B cell (primary cell): ENCODE measurements around the gene LCN1. TPM values are rescaled to one million over a fixed set of nuclear protein-coding genes. Genes with fewer than 3 reads are reported as not detected.
A peak's percentile ranks its signal among the peaks of the same experiment; 100 is the strongest.

Source experiments
- ATAC-seq: fragments of 200-7000 bp; cut with Tn5 transposase; one replicate; pipeline ENCODE4 v1.10.0; 2021; ENCODE audit warnings: low read depth, mild to moderate bottlenecking, moderate number of reproducible peaks, moderate library complexity
- CTCF ChIA-PET: fragments of 350-600 bp; sonication (Branson Sonifier 250); formaldehyde crosslinking; loops from one replicate; lab custom pipeline; 2021; ENCODE audit warnings: antibody characterized with exemption, inconsistent platforms; lab: Charles Lee
- POLR2A ChIA-PET: fragments of 350-600 bp; sonication (Branson Sonifier 250); formaldehyde crosslinking; loops from one replicate; lab custom pipeline; 2021; ENCODE audit warnings: antibody characterized with exemption; lab: Charles Lee
- DNase-seq: peaks from one replicate; pipeline ENCODE4 v3.0.0; 2013
- H2AFZ ChIP-seq: 2 replicates; pipeline ENCODE4 v1.6.1; 2012; ENCODE audit warnings: mild to moderate bottlenecking, low read depth, low read length; ENCODE audit not compliant: insufficient read depth, poor library complexity, severe bottlenecking
- H3K27ac ChIP-seq, 2 donors: 1 replicate in 1 of 2; 2 replicates in 1 of 2; pipeline ENCODE4 v1.5.1; 2012 to 2013; ENCODE audit warnings: low read length in 2 of 2, mild to moderate bottlenecking in 2 of 2, moderate library complexity in 1 of 2
- H3K27me3 ChIP-seq, 4 experiments: fragments of 200-600 bp in 1 of 4; sonication (generic) in 1 of 4; replicated peaks in 1 of 4; 1 replicate in 2 of 4; 2 replicates in 2 of 4; pipeline versions ENCODE4 v1.6.1 to v1.7.0; 2013 to 2016; ENCODE audit warnings: low read length in 3 of 4, mild to moderate bottlenecking in 2 of 4, mixed read lengths in 1 of 4, moderate library complexity in 1 of 4; ENCODE audit not compliant: insufficient read depth in 4 of 4, control insufficient read depth in 3 of 4; ENCODE audit errors: control extremely low read depth in 1 of 4
- H3K36me3 ChIP-seq, 2 experiments: replicated peaks in 1 of 2; 1 replicate in 1 of 2; 2 replicates in 1 of 2; pipeline versions ENCODE4 v1.6.1 to v1.7.1; 2013; ENCODE audit warnings: low read length in 1 of 2; ENCODE audit not compliant: insufficient read depth in 2 of 2, control insufficient read depth in 1 of 2; ENCODE audit errors: control extremely low read depth in 1 of 2, extremely low read depth in 1 of 2
- H3K4me1 ChIP-seq, 2 donors: fragments of 200-600 bp in 1 of 2; sonication (generic) in 1 of 2; 1 replicate in 1 of 2; 2 replicates in 1 of 2; pipeline versions ENCODE4 v1.5.1 to v1.6.1; 2013 to 2017; ENCODE audit warnings: low read length in 2 of 2; ENCODE audit not compliant: control insufficient read depth in 2 of 2, insufficient read depth in 2 of 2
- H3K4me2 ChIP-seq: replicated peaks from 2 replicates; pipeline ENCODE3; 2012; ENCODE audit warnings: mild to moderate bottlenecking, low read depth, low read length; ENCODE audit not compliant: poor library complexity, severe bottlenecking
- H3K4me3 ChIP-seq, 5 experiments: fragments of 200-600 bp in 1 of 5; sonication (generic) in 1 of 5; 1 replicate in 3 of 5; 2 replicates in 2 of 5; pipeline versions ENCODE4 v1.5.1 to v1.7.0; 2011 to 2016; ENCODE audit warnings: low read length in 4 of 5, mild to moderate bottlenecking in 4 of 5, low read depth in 2 of 5, control low read depth in 1 of 5, moderate library complexity in 1 of 5; ENCODE audit not compliant: insufficient read depth in 1 of 5; ENCODE audit errors: control extremely low read depth in 1 of 5, extremely low read depth in 1 of 5
- H3K79me2 ChIP-seq: fragments of 200-600 bp; sonication (generic); one replicate; pipeline ENCODE4 v1.6.0; 2016; ENCODE audit warnings: low read length; ENCODE audit not compliant: control insufficient read depth, insufficient read depth
- H3K9ac ChIP-seq: fragments of 200-600 bp; sonication (generic); 2 replicates; pipeline ENCODE4 v1.6.1; 2017; ENCODE audit warnings: mild to moderate bottlenecking, low read length, moderate library complexity
- H3K9me3 ChIP-seq, 3 donors: one replicate each; pipeline versions ENCODE4 v1.6.1 to v1.7.1; 2013; ENCODE audit warnings: low read length in 2 of 3; ENCODE audit not compliant: control insufficient read depth in 2 of 3, insufficient read depth in 1 of 3; ENCODE audit errors: control extremely low read depth in 1 of 3
- H4K20me1 ChIP-seq: 2 replicates; pipeline ENCODE4 v1.6.0; 2012; ENCODE audit warnings: mild to moderate bottlenecking, low read length; ENCODE audit not compliant: insufficient read depth, control insufficient read depth, poor library complexity, severe bottlenecking
- H3K27ac Mint-ChIP-seq: one replicate; pipeline ENCODE4 v1.8.0; 2021; ENCODE audit warnings: mixed read lengths
- H3K27me3 Mint-ChIP-seq: one replicate; pipeline ENCODE4 v1.8.0; 2021; ENCODE audit warnings: mixed read lengths
- H3K4me1 Mint-ChIP-seq: one replicate; pipeline ENCODE4 v1.8.0; 2021; ENCODE audit warnings: mixed read lengths
- H3K4me3 Mint-ChIP-seq: one replicate; pipeline ENCODE4 v1.8.0; 2021; ENCODE audit warnings: mixed read lengths
- H3K9me3 Mint-ChIP-seq: one replicate; pipeline ENCODE4 v1.8.0; 2022; ENCODE audit warnings: mixed read lengths; ENCODE audit not compliant: insufficient read depth
- EZH2 ChIP-seq: IDR thresholded peaks from 2 replicates; pipeline ENCODE4 v1.6.1; 2012; ENCODE audit warnings: borderline replicate concordance, low read depth, mild to moderate bottlenecking, moderate library complexity, low read length; ENCODE audit not compliant: insufficient read depth, poor library complexity, severe bottlenecking
- WGBS: methylation state at CpG from one replicate; pipeline ENCODE4 v1.1.5; 2013; ENCODE audit warnings: missing lambda C conversion rate; ENCODE audit not compliant: insufficient coverage; 5-methylcytosine and 5-hydroxymethylcytosine counted together
- intact Hi-C: fragments of 100-400 bp; cut with micrococcal nuclease; formaldehyde crosslinking; loops from one replicate; pipeline ENCODE4 v1.10.0; 2022
- polyA plus RNA-seq: library from polyadenylated mRNA; depleted of rRNA; stranded (reverse); fragments of >200 nt; gene quantifications from 2 replicates; pipeline ENCODE4 v1.2.3, GENCODE V29; 2012
- total RNA-seq, 2 donors: library from RNA; stranded (reverse); fragments of 120-200 nt in 1 of 2; gene quantifications; 1 replicate in 1 of 2; 2 replicates in 1 of 2; pipeline versions ENCODE4 v1.2.3 to v1.2.4, GENCODE V29; 2013 to 2022
- TF ChIP-seq, protein P1 (sequence below): fragments of 200-600 bp; IDR thresholded peaks from one replicate; pipeline ENCODE4 v1.8.0; 2022; ENCODE audit warnings: antibody characterized with exemption, mild to moderate bottlenecking

LCN1 gene
- total and polyA plus RNA-seq, 2 donors (not counting 1 experiment from before 2014, with no cell fraction given), result not detected

- peak within 1 kb of the TSS in 4 of 5 experiments; percentile 43 to 69 (median 63) for H3K4me3 ChIP-seq
Measured at GRCh38 chr9:135479469-135480052, 41.7 kb upstream of the LCN1 start, which contains the start of gene PPP1R26. PPP1R26 (plus strand) TSS chr9:135479782; CDS start chr9:135484511, 4,729 bp downstream.

More at GRCh38 chr9:135479469-135480052, 41.7 kb upstream of the LCN1 start, which contains the start of gene PPP1R26:
- H3K4me1 Mint-ChIP-seq, result peaks cover 8% of the 10 kb centered on the region
- CTCF ChIA-PET, result interaction anchor here (1.2 kb wide), 2 partner anchors 21 to 25 kb away, joined by 4 to 5 read pairs; partner anchors contain the start of gene MRPS2
- Histone ChIP-seq H3K36me3 (no peaks in the 10 kb centered on the region), H3K9ac (peak within 1 kb of the TSS; percentile 63), H3K27ac (no peak within 1 kb of the TSS), H3K79me2 (no peaks in the 10 kb centered on the region), H3K4me2 (peak within 1 kb of the TSS; percentile 98), H3K4me1 (peaks cover 10 to 15% of the 10 kb centered on the region in 2 donors), H3K9me3 (no peaks in the 10 kb centered on the region), H3K27me3 (peaks cover 0 to 32% (median 0%) of the 10 kb centered on the region in 4 experiments), H2AFZ (peak within 1 kb of the TSS; percentile 79), H4K20me1 (no peaks in the 10 kb centered on the region)
- peak within 1 kb of the TSS; percentile 90 for H3K27ac Mint-ChIP-seq
- intact Hi-C loops, result loop anchor here (2.0 kb wide), 1 partner anchor 19 kb away; a partner anchor contains a TSS
- POLR2A ChIA-PET, result no interaction called here
- H3K27me3 Mint-ChIP-seq, result peaks cover 7% of the 10 kb centered on the region
- peak within 1 kb of the TSS; percentile 93 for H3K4me3 Mint-ChIP-seq
- no peak for DNase-seq
- H3K9me3 Mint-ChIP-seq, result no peaks in the 10 kb centered on the region
- peak; percentile 39 for ATAC-seq
- 2% methylated on average over 69 of the region's 103 CpGs for WGBS
- no peak for TF ChIP-seq EZH2
- TF ChIP-seq, protein P1, sequence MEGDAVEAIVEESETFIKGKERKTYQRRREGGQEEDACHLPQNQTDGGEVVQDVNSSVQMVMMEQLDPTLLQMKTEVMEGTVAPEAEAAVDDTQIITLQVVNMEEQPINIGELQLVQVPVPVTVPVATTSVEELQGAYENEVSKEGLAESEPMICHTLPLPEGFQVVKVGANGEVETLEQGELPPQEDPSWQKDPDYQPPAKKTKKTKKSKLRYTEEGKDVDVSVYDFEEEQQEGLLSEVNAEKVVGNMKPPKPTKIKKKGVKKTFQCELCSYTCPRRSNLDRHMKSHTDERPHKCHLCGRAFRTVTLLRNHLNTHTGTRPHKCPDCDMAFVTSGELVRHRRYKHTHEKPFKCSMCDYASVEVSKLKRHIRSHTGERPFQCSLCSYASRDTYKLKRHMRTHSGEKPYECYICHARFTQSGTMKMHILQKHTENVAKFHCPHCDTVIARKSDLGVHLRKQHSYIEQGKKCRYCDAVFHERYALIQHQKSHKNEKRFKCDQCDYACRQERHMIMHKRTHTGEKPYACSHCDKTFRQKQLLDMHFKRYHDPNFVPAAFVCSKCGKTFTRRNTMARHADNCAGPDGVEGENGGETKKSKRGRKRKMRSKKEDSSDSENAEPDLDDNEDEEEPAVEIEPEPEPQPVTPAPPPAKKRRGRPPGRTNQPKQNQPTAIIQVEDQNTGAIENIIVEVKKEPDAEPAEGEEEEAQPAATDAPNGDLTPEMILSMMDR, result no peak
